Suppressor macrophage (primary cell): ENCODE data around the gene APCDD1.
"Not testable (repeated sequence)": the region's sequence is repeated elsewhere in the genome, so short reads cannot be mapped to it uniquely, and the experiment has no call there.

Experiments
- DNase-seq, 4 experiments: peaks; one replicate each; pipeline ENCODE4 v3.0.0-alpha.2; 2020 to 2022

Gene APCDD1

GRCh38 chr18:10497206-10497749, 42.8 kb downstream of the APCDD1 start:
- DNase-seq: peak in 1 of 4 experiments; percentile 21

DNA sequence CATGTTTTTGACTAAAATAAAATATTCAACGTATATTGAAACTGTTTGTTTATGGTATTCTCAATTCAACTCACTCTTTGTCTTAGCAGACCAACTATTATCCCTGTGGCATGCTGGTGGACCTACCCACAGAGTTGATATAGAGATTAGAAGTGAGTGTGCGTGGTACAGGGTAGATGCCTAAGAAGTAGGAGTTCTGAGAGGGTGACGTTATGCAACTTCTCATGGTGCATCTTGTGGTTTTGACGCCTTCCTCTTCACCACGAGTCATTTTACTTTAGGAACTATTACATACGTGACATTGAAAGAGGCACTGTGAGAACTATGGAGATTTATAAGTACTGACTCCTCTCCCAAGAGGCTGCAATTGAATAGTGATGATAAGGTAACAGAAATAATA, 44.8 kb downstream of the APCDD1 start:
- DNase-seq: peak; percentile 74 to 90 (median 82)

DNA sequence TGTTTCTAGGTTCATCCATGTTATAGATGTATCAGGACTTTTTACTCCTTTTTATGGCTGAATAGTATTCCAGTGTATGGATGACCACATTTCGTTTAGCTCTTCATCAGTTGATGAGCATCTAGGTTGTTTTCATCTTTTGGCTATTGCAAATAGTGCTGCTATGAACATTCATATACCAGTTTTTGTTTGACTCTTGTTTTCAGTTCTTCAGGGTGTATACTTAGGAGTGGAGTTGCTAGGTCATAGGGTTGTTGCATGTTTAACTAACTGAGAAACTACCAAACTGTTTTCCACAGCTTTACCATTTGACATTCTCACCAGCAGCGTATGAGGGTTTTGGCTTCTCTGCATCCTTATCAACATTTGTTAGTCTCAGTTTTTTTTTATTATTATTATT, 45.6 kb downstream of the APCDD1 start:
- DNase-seq: no peak

DNA sequence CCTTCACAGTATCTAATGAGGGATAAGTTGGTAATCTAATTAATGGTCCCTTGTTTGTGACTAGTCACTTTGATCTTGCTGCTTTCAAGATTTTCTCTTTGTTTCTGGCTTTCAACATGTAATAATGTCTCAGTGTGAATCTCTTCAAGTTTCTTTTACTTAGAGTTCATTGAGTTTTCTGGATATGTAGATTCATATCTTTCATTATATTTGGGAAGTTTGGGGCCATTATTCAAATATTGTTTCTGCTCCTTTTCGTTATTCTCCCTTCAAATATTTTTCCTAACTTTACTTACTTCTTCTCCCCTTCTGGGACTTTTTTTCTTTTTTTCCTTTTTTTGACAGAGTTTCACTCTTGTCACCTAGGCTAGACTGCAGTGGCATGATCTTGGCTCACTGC, 50.3 kb downstream of the APCDD1 start:
- no peak for DNase-seq

DNA sequence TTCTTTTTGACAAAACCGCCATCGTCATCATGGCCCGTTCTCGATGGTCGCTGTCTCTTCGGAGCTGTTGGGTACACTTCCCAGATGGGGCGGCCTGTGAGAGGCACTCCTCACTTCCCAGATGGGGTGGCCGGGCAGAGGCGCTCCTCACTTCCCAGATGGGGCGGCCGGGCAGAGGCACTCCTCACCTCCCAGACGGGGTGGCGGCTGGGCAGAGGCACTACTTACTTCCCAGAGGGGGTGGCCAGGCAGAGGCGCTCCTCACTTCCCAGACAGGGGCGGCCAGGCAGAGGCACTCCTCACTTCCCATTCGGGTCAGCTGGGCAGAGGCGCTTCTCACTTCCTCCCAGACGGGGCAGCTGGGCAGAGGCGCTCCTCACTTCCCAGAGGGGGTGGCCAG, 51.5 kb downstream of the APCDD1 start:
- not testable (repeated sequence) for DNase-seq

DNA sequence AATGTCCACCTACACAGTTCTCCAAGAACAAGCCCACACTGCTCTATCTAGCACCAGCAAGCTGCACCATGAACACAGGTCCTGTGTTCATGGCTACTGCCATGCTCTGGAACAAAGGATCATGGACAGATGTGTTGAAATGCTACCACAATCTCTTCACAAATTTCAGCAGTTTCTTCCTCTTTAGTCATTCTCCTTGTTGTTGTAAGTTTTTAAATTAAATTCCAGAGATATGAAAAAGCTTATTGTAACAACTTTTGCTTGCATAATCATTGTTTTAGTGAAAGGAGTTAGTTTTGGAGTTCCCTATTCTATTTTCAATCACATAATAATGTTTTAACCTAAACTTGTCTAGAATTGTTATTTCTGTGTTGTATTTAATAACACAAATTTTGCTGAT, 54.2 kb downstream of the APCDD1 start:
- peak; percentile 12 to 71 (median 54) for DNase-seq

GRCh38 chr18:10511236-10511635, 56.8 kb downstream of the APCDD1 start:
- DNase-seq: no peak

- peak in 1 of 4 experiments; percentile 20 for DNase-seq
These were observed 59.6 kb downstream of the APCDD1 start for GRCh38 chr18:10514082-10514481.

GRCh38 chr18:10514601-10515000, 60.2 kb downstream of the APCDD1 start:
- DNase-seq: no peak

GRCh38 chr18:10515456-10515855, 61.0 kb downstream of the APCDD1 start:
- peak; percentile 31 to 57 (median 44) for DNase-seq

GRCh38 chr18:10516078-10516477, 61.6 kb downstream of the APCDD1 start:
- DNase-seq: no peak

- peak; percentile 44 to 72 (median 60) for DNase-seq
These were observed 64.3 kb downstream of the APCDD1 start for GRCh38 chr18:10518595-10519255.

- no peak for DNase-seq
These were observed 64.9 kb downstream of the APCDD1 start for GRCh38 chr18:10519366-10519765.

DNA sequence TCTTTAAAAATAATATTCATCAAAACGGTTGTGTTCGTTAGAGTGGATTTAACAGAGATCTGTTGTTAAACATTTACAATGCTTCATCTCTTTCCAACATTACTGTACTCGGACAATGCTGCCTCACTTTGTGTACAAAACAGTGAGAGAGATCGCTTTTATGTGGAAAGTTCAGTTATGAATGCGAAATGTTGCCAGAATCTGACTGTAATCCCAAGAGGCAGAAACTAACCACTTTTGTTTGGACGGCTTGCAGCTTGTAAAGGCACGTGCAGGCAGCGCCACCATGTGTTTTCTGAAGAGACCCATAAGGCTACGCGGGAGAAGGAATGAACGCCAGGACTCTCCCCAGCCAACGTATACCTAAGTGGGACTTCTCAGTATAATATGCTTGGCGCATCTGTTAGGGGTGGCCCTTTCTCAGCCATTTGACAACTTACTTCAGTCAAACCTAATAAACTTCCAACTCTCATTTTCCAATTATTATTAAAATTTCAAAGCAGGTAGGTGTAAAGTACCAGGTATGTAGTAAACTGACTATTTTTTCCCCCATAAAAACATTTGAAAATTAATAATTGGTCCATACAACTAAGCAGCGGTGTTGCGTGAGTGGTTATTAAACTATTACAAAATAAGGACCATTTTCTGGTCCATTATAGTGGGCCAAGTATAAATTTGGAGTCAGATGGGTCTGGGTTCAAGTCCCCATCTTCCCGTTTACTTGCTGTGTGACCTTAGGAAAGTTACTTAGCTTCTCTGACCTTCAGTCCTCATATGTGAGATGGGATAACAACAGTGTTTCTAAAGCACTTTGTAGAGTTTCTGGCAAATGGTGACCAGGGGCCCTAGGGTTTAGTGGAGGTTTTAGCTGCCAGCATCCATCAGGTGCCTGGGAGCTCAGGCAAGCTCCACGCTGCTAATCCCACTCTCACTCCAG, 65.8 kb downstream of the APCDD1 start:
- DNase-seq: peak; percentile 84 to 94 (median 90)

DNA sequence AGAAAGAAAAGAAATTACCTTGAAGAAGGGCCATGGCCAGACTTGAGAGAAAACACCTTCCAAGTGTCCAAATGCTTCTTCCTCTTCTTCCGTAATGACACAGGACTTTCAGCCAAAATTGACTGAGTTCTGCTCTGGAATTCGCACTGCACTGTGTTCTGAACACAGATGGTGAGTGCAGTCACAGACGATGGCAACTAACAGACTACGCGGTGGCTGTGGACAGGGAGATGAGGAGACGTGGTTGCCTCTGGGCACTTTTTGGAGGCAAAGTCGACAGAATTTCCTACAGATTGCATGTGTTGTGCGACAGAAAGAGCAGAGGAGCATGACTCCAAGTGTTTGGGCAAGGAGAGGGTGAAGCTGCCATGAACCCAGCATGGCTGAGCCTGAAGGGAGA, 67.1 kb downstream of the APCDD1 start:
- DNase-seq: no peak

- DNase-seq: no peak
These were observed 68.1 kb downstream of the APCDD1 start for GRCh38 chr18:10522574-10522973.

DNA sequence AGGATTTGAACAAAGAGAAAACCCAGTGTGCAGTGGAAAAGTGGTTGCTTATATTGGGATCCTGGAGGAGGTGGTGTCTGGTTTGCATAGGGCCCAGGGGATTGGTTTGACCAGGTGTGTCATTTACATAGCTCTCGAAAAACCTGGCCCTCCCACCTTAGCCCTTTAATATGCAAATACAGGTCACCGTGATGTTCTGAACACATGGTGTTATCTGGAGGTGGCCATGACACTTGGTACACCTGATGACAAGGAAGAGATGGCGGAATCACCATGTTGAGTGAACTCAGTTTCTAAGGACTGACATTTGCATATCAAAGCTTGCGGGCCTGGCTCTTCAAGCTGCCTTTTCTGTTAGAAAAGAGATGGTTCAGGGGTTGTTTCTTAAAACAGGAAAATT, 69.1 kb downstream of the APCDD1 start:
- DNase-seq: no peak

- peak in 3 of 4 experiments; percentile 51 to 72 (median 57) for DNase-seq
These were observed 70.3 kb downstream of the APCDD1 start for GRCh38 chr18:10524507-10525370.

DNA sequence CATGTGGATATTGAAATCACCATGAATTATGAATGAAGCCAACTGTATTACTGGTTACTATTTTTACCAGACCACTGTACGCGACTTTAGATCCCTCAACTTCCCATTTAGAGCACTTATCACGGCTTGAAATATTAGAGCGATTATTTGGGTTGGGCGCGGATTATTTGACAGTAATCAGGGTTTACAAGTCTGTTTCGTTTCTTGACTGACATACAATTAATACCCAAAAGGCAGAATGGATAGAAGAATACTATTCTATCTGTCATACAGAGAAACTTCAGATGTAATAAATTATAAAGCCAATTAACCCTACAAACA, 70.9 kb downstream of the APCDD1 start:
- peak in 1 of 4 experiments; percentile 47 for DNase-seq

DNA sequence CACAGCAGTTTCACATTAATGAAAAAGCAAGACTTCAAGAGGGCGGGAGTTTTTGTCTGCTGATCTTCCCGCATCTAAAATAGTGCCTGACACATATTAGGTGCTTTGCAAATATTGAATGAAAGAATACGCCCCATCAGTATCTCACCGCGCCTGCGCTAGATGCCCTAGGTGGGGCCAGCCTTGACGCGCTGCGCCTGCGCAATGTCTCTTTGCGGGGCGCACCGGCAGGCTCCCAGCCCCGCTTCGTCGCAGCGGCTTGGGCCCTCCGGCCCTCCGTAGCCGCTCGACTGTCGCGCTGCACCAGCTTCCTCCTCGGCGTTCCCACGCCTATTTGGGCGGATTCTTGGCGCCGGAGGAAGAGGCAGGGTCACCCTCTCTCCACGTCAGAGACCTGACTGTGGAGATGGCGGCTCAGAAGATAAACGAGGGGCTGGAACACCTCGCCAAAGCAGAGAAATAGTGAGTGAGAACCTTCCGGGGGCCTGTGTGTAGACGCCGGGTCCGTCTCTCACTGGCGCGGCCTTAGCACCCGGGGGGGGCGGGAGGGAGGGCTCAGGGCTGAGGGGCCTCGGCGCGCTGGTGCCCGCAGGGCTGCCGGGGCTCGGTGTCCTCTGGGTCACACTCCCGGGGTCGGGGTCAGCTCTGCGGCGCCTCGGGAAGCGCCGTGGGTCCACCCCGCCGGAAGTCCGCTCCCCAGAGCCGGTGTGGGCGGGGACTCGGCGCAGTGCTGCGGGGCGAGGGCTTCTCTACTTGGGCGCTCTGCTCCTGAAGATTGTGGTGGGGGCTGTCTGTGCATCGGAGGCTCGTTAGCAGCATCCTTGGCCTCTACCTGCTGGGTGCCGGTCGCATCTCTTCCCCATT, 71.5 kb downstream of the APCDD1 start, which contains the start of gene NAPG:
Gene NAPG, plus strand, starts transcription at position 331 of the 864 bp plus-strand sequence. Its CDS starts 76 bp downstream, at position 407.
- peak; percentile 97 to 99 (median 98) for DNase-seq

DNA sequence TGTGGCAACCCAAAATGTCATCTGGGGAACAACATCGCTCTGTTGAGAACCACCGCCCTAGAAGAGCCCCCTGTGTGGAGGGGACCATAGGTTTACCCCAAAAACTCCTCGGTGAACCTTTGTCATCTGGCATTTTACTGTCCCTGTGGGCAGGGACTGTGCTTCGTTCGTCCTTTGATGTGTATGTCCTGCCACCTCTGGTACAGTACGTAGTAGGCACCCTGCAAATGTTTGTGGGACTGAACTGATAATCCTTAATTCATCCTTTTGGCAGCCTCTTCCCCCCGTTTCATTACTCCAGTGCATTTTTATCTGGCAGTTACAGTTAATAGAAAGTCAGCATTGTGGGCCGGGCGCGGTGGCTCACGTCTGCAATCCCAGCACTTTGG, 72.1 kb downstream of the APCDD1 start:
- DNase-seq: no peak
